GM18858 (cell line): Measurements from ENCODE around the gene ALDH1A3.

Source experiments
- ATAC-seq: cut with Tn5 transposase; IDR thresholded peaks from one replicate; pipeline ENCODE4 v1.9.1; 2021; ENCODE audit not compliant: unreplicated experiment

ALDH1A3 gene

GRCh38 chr15:100947760-100948429 lies 68.3 kb downstream of the ALDH1A3 start:
- ATAC-seq: peak; percentile 36

GRCh38 chr15:100948430-100948762 lies 68.8 kb downstream of the ALDH1A3 start:
- no peak for ATAC-seq

GRCh38 chr15:100949691-100950090 lies 70.1 kb downstream of the ALDH1A3 start:
- ATAC-seq: no peak

GRCh38 chr15:100951965-100952364 lies 72.3 kb downstream of the ALDH1A3 start:
- no peak for ATAC-seq

GRCh38 chr15:100952566-100952965 lies 72.9 kb downstream of the ALDH1A3 start:
- no peak for ATAC-seq

GRCh38 chr15:100958326-100959065 lies 78.9 kb downstream of the ALDH1A3 start:
- ATAC-seq: no peak

- ATAC-seq: no peak
These were observed 79.7 kb downstream of the ALDH1A3 start for GRCh38 chr15:100959066-100960050.
